NB4 (cell line): Measurements from ENCODE around the gene DPYD.

Experiments
- CTCF ChIP-seq: IDR thresholded peaks from one replicate; pipeline ENCODE4 v1.5.1; 2012; ENCODE audit warnings: low read depth, low read length
- POLR2A ChIP-seq: IDR thresholded peaks from 2 replicates; pipeline ENCODE4 v1.6.1; 2011; ENCODE audit warnings: mild to moderate bottlenecking; ENCODE audit not compliant: insufficient read length; ENCODE audit errors: extremely low read depth
- TF ChIP-seq, protein P1 (sequence below): IDR thresholded peaks from 2 replicates; pipeline ENCODE4 v1.6.1; 2011; ENCODE audit warnings: low read depth, low read length

- no peak for TF ChIP-seq CTCF
- no peak for TF ChIP-seq POLR2A
- TF ChIP-seq, protein P1, sequence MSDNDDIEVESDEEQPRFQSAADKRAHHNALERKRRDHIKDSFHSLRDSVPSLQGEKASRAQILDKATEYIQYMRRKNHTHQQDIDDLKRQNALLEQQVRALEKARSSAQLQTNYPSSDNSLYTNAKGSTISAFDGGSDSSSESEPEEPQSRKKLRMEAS = no peak
Observed at GRCh38 chr1:97417661-97418060, 503.2 kb downstream of the DPYD start.
